Breast epithelium (tissue), 3 donors: ENCODE data around the gene POMT1.

Experiments
- POLR2A ChIP-seq: fragments of 450-650 bp; IDR thresholded peaks from one replicate; pipeline ENCODE4 v1.6.1; 2016; ENCODE audit warnings: antibody characterized with exemption, mild to moderate bottlenecking, moderate library complexity
- POLR2AphosphoS5 ChIP-seq, 3 donors: sonication (generic); formaldehyde crosslinking; IDR thresholded peaks; one replicate each; pipeline ENCODE4 v1.6.1; 2017; ENCODE audit warnings: antibody characterized with exemption in 3 of 3

DNA sequence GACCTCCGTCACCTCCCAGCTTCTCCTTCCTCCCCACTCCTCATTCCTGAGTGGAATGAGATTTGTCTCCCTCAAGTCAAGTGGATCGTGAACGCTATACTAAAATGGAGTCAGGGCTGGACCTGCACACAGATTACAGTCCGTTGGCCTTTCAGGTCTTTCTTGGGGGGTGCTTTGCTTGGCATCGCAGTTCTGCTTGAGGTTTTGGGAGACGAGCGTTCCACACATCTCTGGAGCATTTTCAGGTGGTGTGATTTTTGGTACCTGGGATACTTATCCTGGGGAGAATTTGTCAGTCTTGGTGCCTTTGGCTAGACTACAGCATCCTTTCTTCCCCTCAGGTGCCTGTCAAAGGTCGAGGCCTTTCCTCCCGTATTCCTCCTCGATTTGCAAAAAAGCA, 23.8 kb upstream of the POMT1 start:
- TF ChIP-seq POLR2AphosphoS5 (IDR thresholded peaks at IDR 0.05) (no peak), POLR2A (no peak)
